HG03159 (cell line): ENCODE results near the gene GALNT16.
"Not testable (repeated sequence)": the region's sequence is repeated elsewhere in the genome, so short reads cannot be mapped to it uniquely, and the experiment has no call there.

Experiments used
- ATAC-seq: cut with Tn5 transposase; IDR thresholded peaks from one replicate; pipeline ENCODE4 v1.9.1; 2021; ENCODE audit warnings: mild to moderate bottlenecking, moderate library complexity; ENCODE audit not compliant: unreplicated experiment

Gene GALNT16

GRCh38 chr14:69259527-69260189 is at the start of gene GALNT16:
GALNT16 (plus strand) TSS chr14:69260158; CDS start chr14:69260291, 133 bp downstream.
- ATAC-seq, result no peak

GRCh38 chr14:69214393-69214792 is 45.6 kb upstream of the GALNT16 start:
- no peak for ATAC-seq

- ATAC-seq, result not testable (repeated sequence)
Observed at GRCh38 chr14:69217663-69218062, 42.3 kb upstream of the GALNT16 start.

DNA sequence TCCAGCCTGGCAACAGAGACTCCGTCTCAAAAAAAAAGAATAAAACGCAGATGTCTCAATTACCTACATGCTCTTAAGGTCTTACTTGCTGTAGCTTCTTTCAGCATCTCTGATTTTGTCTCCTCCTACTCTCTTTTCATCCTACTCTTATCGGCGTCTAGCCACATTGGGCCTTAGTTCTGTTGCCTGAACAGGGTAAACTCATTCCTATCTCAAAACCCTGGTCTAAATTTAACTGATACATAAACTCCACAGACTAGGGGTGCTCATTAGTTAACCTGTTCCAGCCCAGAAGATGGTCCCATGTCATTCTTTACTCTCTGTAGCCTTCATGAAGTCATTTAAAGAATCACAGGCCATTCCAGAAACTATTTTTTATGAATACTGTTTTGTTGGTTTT is 35.0 kb upstream of the GALNT16 start:
- ATAC-seq, result no peak

GRCh38 chr14:69226178-69226577 is 33.8 kb upstream of the GALNT16 start:
- no peak for ATAC-seq

DNA sequence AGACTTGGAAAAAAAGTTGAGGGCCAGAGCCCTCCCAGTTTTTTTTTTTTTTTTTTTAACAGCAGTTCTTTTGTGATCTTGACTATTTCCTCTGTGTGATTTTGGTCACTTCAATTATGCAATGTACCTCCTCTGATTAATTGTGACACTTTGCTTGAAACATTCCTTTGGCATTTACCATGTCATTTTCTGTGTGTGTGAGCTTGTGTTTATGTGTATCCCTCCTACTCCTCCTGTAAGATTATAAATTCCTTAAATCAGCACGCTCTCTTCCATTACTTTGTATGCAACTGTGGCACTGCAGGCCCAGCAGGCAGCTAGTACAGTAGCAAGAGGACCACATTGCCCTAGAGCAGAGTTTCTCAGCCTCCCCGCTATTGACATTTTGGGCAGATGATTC is 33.2 kb upstream of the GALNT16 start:
- no peak for ATAC-seq

- ATAC-seq, result no peak
Observed at GRCh38 chr14:69231486-69231885, 28.5 kb upstream of the GALNT16 start.

- ATAC-seq, result no peak
Observed at GRCh38 chr14:69232388-69232787, 27.6 kb upstream of the GALNT16 start.

DNA sequence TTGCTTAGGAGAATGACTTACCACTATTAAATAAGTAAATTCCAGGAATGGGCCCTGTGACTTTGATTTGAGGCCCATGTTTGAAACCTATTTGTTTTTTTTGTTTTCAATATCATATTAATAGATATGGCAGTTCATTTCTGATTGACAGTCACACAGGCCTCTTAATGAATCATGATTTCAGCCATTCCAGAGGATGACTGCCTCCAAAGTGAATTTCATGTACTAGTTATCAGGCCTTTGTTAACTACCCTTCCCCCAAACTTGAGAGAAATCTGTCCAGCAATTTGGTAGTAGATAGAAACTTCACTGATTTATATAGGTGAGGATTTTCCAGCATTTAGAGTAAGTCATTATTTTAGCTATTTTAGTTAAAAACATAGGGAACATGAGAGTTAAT is 25.9 kb upstream of the GALNT16 start:
- ATAC-seq, result no peak

DNA sequence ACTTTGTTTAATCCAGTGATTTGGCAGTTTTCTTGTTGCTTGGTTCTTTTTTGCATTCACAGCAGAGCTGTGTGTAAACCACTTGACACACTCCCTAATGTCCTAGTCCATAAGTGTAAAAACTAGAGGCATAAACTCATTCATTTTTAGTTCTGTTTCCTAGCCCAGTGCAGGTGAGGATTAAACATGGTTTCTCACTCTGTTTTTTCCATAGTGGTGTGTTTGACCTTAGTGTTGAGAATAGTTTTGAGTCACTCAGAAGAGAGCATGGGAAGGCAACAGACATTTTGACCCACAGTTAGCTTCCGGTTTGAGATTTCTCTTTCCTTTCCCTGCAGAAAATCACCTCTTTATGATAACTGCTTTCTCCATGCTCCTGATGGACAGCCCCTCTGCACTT is 24.2 kb upstream of the GALNT16 start:
- no peak for ATAC-seq

DNA sequence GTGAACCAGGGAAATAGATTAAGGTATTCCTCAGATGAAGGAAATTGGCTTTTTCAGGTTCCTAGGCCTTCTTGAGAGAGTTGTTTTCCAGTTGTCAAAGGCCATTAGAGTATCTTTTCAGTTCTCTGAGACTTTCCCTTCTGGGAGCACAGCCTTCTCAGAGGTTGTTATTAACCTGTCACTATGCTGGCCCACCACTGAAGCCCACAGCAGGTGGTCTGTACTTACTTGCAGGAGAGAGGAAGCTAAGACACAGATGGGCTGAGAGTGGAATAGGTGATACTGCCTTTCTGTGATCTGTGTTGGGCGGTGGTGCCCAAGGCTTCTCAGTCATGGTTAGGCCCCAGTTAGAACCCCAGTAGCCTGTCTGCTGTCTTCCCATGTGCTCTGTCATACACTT is 22.8 kb upstream of the GALNT16 start:
- ATAC-seq, result no peak

DNA sequence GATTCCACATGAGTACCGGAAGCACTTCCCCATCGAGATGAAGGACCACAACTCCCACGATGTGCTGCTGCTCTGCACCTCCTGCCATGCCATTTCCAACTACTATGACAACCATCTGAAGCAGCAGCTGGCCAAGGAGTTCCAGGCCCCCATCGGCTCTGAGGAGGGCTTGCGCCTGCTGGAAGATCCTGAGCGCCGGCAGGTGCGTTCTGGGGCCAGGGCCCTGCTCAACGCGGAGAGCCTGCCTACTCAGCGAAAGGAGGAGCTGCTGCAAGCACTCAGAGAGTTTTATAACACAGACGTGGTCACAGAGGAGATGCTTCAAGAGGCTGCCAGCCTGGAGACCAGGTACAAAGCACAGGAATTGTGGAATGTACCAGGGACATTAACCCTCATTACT is 22.4 kb upstream of the GALNT16 start:
- ATAC-seq, result no peak

- ATAC-seq, result no peak
Observed at GRCh38 chr14:69238883-69239282, 21.1 kb upstream of the GALNT16 start.

DNA sequence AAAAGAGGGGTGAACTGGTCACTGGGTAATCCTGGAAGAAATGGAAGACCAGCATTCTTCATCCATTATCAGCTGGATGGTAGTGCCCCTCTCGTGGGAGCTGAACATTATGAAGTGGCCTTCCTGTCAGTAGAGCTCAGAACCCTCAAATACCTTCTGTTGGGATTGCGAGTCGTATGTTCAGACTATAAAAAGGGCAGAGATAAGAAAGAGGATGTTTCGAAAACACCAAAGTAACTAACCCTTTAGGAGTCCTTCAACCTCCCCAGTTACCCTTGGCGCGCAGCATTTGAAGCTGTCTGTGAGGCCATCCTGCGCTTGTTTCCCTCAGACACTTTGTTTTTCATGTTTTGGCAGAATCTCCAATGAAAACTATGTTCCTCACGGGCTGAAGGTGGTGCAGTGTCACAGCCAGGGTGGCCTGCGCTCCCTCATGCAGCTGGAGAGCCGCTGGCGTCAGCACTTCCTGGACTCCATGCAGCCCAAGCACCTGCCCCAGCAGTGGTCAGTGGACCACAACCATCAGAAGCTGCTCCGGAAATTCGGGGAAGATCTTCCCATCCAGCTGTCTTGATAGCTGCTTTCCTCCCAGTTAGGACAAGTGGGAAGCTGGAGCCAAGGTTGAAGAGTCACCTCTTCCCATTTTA is 19.3 kb upstream of the GALNT16 start:
- ATAC-seq, result no peak

DNA sequence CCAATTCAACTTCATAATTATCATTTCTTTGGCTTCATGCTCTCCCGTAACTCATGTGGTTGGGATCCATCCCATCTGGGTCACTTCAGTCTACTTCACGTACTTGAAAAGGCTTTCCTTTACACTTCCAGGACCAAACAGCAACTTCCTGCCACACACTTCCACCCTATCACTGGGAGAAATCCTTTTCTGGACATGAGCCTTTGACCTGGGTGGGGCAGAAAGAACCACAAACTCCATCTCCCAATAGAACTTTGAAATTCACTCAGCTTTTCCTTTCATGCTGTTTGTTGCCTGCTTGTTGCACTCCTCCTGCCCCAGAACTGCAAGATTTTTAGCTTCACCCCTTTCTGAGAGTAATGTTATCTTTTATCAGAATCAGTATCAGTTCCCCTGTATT is 18.4 kb upstream of the GALNT16 start:
- ATAC-seq, result no peak

DNA sequence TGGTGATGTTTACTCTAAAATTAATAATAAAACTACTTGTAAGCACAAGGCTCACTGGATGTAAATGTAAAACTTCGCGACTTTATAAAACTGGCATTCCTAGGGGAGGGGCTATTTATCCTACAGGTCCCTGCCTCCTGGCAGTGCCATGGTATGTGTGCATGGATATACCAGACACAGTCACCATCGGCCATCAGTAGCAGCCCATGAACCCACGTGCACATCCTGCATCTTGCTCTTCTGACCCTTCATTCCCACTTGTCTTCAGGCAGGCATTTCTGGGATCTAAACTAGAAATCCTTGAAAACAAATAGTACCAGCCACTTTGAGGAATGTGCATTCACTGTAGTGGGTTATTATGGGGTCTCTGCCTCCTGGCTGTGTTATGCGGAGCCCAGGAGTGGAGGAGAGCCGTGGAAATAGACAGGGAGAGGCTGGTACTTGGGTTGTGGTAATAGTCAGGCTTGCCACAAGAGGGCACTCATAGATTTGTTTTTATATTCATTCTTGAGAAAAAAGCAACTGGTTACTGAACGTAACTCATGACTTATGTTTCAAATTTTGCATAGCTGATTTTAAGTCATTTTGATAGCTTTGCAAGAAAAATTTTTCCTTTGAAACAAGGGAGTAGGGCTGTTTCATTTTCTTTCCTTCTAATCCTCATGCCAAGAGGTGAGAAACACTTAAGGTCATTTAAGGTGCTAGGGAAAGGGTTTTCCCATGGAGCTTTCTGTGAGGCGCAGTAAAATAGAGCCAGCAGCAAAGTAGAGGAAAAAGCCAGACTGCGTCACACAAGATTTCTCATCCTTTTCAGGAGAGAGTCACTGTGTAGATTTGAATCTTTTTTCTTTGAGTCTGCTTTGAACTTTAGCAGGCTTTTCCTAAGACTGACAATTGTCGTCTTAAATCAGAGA is 17.4 kb upstream of the GALNT16 start:
- ATAC-seq, result no peak

DNA sequence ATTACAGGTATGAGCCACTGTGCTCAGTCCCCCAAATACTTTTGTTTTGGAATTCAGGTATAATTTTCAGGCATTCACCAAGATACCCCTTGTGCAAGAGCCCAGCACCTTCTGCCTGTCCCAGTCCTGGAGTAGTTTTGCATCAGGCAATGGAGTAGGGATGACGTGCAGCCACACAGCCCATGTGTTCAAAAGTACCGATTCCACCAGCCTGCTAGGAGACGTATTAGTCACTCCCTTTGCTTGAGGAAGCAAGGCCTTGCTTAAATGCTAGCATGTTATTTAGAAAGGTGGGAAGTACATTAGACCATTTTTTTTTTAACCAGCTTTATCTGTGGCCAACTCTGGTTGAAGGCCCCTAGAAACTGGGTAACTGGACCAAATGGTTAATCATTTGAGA is 15.0 kb upstream of the GALNT16 start:
- ATAC-seq, result no peak

DNA sequence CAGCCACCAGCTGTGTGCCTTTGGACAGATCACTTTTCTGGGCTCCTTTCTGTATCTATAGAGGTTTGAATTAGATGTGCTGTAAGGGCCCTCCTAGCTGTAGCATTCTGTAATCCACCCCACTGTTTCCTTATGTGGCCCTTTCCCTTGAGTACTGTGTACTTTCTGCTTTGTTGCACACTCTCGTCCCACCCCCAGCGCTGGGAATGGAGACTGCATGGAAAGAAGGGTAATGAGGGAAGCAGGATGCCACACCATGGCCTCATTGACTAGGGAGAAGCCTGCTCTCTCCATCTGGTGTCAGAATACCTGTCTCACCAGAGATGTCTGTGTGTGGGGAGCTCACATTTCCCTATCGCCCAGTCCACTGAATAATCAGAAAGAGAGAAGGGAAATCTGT is 13.6 kb upstream of the GALNT16 start:
- no peak for ATAC-seq

DNA sequence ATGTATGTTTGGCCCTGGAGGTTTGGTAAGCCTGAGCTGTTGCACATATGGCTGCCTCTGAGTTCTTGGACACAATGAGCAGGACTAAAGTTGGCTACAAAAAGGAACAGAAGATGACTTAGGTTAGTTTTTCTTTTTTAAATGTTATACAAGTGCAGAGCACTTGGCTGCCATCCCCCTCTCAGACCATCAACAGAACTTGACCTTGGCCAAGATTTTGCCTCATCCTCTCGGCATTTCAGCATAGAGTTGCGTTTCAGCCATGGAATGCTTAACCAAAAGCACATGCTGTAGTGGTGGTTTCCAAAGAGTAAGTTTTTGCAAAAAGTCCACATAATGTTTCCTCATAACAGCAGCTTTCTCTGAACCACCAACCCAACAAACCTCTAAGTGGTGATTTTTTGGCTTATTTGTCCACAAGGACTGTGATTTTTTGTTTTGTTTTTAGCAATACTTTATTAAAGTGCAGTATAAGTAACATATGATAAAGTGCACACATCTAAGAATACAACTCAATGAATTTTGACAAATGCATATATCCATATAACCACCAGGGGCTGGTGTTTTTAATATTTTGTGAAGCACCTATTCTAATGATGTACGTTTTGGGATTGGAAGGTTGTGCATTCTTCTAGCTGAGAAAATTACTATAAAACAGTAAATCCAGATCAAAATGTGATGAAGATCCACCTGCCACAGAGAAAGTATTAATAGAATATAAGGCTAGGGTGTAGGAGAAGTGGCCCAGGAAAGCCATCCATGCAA is 12.1 kb upstream of the GALNT16 start:
- no peak for ATAC-seq

GRCh38 chr14:69249603-69250002 is 10.4 kb upstream of the GALNT16 start:
- no peak for ATAC-seq

- ATAC-seq, result no peak
Observed at GRCh38 chr14:69252851-69253250, 7.1 kb upstream of the GALNT16 start.
